OCI-LY7 (cell line): Measurements from ENCODE around the gene F7. TPM values are rescaled to one million over a fixed set of nuclear protein-coding genes. Genes with fewer than 3 reads are reported as not detected.

Experiments
- BruUV-seq: library from RNA; stranded (reverse); fragments of 400-500 nt; replicated peaks from 2 replicates; lab custom pipeline; 2021; lab: Mats Ljungman, UMichigan
- CTCF ChIA-PET: fragments of 300-600 bp; sonication (Branson Sonifier 250); formaldehyde crosslinking; loops from one replicate; lab custom pipeline; 2022; ENCODE audit warnings: antibody characterized with exemption; ENCODE audit not compliant: unreplicated experiment; lab: Charles Lee
- POLR2A ChIA-PET: fragments of 300-600 bp; sonication (Branson Sonifier 250); formaldehyde crosslinking; loops from one replicate; lab custom pipeline; 2022; ENCODE audit warnings: antibody characterized with exemption; lab: Charles Lee
- DNase-seq: peaks from one replicate; pipeline ENCODE4 v3.0.0-alpha.2; 2015; ENCODE audit warnings: low spot score
- H2AFZ ChIP-seq: fragments of 200-600 bp; sonication (generic), shearing (Covaris generic); 2 replicates; pipeline ENCODE4 v1.6.1; 2014; ENCODE audit warnings: mild to moderate bottlenecking, antibody characterized with exemption, low read length, moderate library complexity
- H3K27ac ChIP-seq: fragments of 200-600 bp; sonication (generic); 2 replicates; pipeline ENCODE4 v1.5.1; 2014; ENCODE audit warnings: mixed run types, low read depth, mild to moderate bottlenecking, moderate library complexity, low read length, inconsistent platforms; ENCODE audit not compliant: poor library complexity, severe bottlenecking
- H3K36me3 ChIP-seq: fragments of 200-600 bp; sonication (generic); 2 replicates; pipeline ENCODE4 v1.6.1; 2014; ENCODE audit warnings: mild to moderate bottlenecking, antibody characterized with exemption, low read length, moderate library complexity, mixed read lengths; ENCODE audit not compliant: insufficient read depth
- H3K4me1 ChIP-seq: fragments of 200-600 bp; sonication (generic); 2 replicates; pipeline ENCODE4 v1.5.1; 2014; ENCODE audit warnings: mild to moderate bottlenecking, low read length; ENCODE audit not compliant: insufficient read depth, poor library complexity, severe bottlenecking
- H3K4me2 ChIP-seq: fragments of 200-600 bp; sonication (generic); 2 replicates; pipeline ENCODE4 v1.6.1; 2014; ENCODE audit warnings: mild to moderate bottlenecking, low read length
- H3K4me3 ChIP-seq: fragments of 200-600 bp; sonication (generic); 2 replicates; pipeline ENCODE4 v1.5.1; 2014; ENCODE audit warnings: mild to moderate bottlenecking, low read depth, low read length; ENCODE audit not compliant: poor library complexity, severe bottlenecking
- H3K79me2 ChIP-seq: fragments of 200-600 bp; sonication (generic); 2 replicates; pipeline ENCODE4 v1.6.1; 2016; ENCODE audit warnings: low read depth, mild to moderate bottlenecking, low read length, moderate library complexity, mixed read lengths; ENCODE audit not compliant: insufficient read depth
- H3K9me2 ChIP-seq: fragments of 200-600 bp; sonication (generic); 2 replicates; pipeline ENCODE4 v1.6.1; 2016; ENCODE audit warnings: mild to moderate bottlenecking, low read length, mixed read lengths; ENCODE audit not compliant: insufficient read depth
- H3K9me3 ChIP-seq: fragments of 200-600 bp; sonication (generic); 2 replicates; pipeline ENCODE4 v1.6.1; 2014; ENCODE audit warnings: mild to moderate bottlenecking, mixed run types, low read length, mixed read lengths
- H4K20me1 ChIP-seq: fragments of 200-600 bp; sonication (generic); 2 replicates; pipeline ENCODE4 v1.6.1; 2014; ENCODE audit warnings: mild to moderate bottlenecking, antibody characterized with exemption, low read length, moderate library complexity, mixed read lengths; ENCODE audit not compliant: insufficient read depth
- CTCF ChIP-seq: fragments of 200-600 bp; sonication (generic); conservative IDR thresholded peaks from 2 replicates; pipeline ENCODE4 v1.5.1; 2014; ENCODE audit warnings: mild to moderate bottlenecking, antibody characterized with exemption, low read length, moderate library complexity, mixed read lengths
- EZH2phosphoT487 ChIP-seq: fragments of 200-600 bp; sonication (generic); IDR thresholded peaks from 2 replicates; pipeline ENCODE4 v1.6.1; 2018; ENCODE audit warnings: low read depth, borderline replicate concordance, mild to moderate bottlenecking, mixed run types, antibody characterized with exemption, low read length, moderate library complexity, mixed read lengths
- intact Hi-C: fragments of 100-400 bp; cut with micrococcal nuclease; formaldehyde crosslinking; loops from one replicate; pipeline ENCODE4 v1.10.0; 2022; ENCODE audit not compliant: unreplicated experiment
- total RNA-seq, 2 experiments: library from RNA; depleted of rRNA in 1 of 2; stranded (reverse); fragments of >200 nt in 1 of 2; shearing (Covaris generic) in 1 of 2; gene quantifications; 2 replicates each; pipeline ENCODE4 v1.2.3, GENCODE V29; 2014 to 2022

F7 gene
- total RNA-seq, 2 experiments from 2014 or later, result not detected

DNA sequence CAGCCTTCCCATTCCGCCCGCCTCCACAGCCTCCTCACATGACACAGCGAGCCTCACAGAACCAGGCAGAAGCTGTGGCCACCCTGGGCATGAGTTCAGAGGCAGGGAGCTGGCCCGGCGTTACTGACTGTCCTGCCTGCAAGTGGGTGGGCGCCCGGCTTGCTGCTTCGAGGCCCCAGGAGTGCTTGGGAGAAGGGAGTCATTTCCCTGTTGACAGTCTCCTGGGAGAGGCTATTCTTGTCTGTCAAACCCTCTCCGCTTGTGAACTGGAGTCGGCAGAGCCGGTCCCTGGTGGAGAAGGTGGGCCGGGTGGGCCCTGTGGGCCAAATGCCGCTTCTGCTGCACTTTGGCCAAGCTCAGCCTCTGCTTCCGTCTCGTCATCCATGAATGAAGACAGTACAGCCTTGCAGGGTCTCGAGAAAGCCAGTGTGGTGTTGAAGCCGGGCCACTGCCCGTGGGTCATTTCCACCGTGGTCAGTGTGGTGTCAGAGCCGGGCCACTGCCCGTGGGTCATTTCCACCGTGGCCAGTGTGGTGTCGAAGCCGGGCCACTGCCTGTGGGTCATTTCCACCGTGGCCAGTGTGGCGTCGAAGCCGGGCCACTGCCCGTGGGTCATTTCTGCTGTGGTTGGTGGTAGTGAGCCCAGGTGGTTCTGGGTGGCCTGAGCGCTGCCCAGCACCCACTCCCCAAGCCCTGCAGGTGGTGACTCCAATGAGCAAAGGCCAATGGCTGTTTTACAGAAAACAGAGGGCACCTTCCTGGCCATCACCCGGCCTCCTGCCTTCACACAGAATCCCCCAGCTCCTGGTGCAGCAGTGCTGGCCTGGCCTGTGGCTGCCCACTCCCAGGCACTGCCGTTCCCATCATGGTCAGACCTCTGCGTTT is 13.5 kb upstream of the F7 start:
- H3K36me3 ChIP-seq, result no peaks in the 10 kb centered on the region
- DNase-seq, result no peak
- ChIA-PET CTCF (no interaction called here), POLR2A (no interaction called here)
- no TSS peak for BruUV-seq
- H3K4me2 ChIP-seq, result no peak overlapping the region
- intact Hi-C loops, result no loop called here
- H3K9me3 ChIP-seq, result no peaks in the 10 kb centered on the region
- H3K27ac ChIP-seq, result no peak overlapping the region
- TF ChIP-seq CTCF (no peak), EZH2phosphoT487 (no peak)
- no peaks in the 10 kb centered on the region for H3K79me2 ChIP-seq
- H3K4me3 ChIP-seq, result no peak overlapping the region
- H3K4me1 ChIP-seq, result no peaks in the 10 kb centered on the region
- no peaks in the 10 kb centered on the region for H3K9me2 ChIP-seq
- no peaks in the 10 kb centered on the region for H4K20me1 ChIP-seq
- H2AFZ ChIP-seq, result no peak overlapping the region

DNA sequence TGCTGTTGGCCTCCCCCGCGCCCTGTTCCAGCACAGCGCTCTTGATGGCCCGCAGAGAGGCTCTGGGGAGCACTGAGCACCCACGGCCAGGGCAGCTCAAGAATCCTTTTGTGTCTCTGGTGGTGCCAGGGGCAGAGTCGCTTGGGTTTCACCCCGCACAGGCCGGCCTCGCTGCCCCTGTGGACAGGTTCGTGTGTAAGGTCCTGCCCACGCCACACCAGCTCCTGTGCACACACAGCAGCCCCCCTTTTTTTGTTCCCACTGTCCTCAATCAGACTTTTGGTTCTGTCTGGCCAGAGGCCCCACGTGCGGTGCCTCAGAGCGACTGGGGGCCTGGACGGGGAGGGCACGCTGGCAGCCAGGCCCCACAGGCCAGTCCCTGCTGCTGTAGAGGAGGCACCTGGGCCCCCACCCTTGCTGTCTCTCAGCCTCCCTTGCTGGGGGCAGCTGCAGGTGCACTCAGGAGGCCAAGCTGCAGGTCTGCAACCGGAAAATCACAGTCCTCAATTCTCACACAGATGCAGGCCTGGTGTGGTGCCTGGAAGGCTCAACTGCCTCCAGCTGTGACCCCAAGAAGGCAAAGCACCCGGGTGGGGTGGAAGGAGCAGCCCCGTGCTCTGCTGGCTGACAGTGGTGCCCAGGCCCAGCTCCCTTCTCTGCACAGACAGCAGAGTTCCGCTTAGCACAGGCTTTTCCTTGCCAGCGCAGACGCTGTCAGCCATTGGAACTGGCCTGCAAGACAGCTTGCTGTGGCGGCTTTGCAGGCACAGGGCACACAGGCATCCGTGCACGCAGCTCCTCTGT is 12.6 kb upstream of the F7 start:
- H3K9me3 ChIP-seq, result no peaks in the 10 kb centered on the region
- H3K4me1 ChIP-seq, result no peaks in the 10 kb centered on the region
- no TSS peak for BruUV-seq
- no peak for DNase-seq
- TF ChIP-seq CTCF (no peak), EZH2phosphoT487 (no peak)
- no peaks in the 10 kb centered on the region for H3K36me3 ChIP-seq
- intact Hi-C loops, result no loop called here
- no peak overlapping the region for H3K4me2 ChIP-seq
- POLR2A ChIA-PET, result no interaction called here
- H4K20me1 ChIP-seq, result no peaks in the 10 kb centered on the region
- no peaks in the 10 kb centered on the region for H3K9me2 ChIP-seq
- no peak overlapping the region for H3K27ac ChIP-seq
- CTCF ChIA-PET, result no interaction called here
- H3K79me2 ChIP-seq, result no peaks in the 10 kb centered on the region
- H3K4me3 ChIP-seq, result no peak overlapping the region
- H2AFZ ChIP-seq, result no peak overlapping the region
